CD4-positive, alpha-beta T cell (primary cell): ENCODE results near the gene TTBK1. TPM values are rescaled to one million over a fixed set of nuclear protein-coding genes. Genes with fewer than 3 reads are reported as not detected.

Experiments
- ATAC-seq: fragments of 200-7000 bp; cut with Tn5 transposase; one replicate; pipeline ENCODE4 v1.10.0; 2022; ENCODE audit warnings: mild to moderate bottlenecking; ENCODE audit not compliant: poor library complexity
- CTCF ChIA-PET: fragments of 350-600 bp; sonication (Branson Sonifier 250); formaldehyde crosslinking; loops from one replicate; lab custom pipeline; 2021; ENCODE audit warnings: antibody characterized with exemption, inconsistent platforms; lab: Charles Lee
- POLR2A ChIA-PET: fragments of 350-600 bp; sonication (Branson Sonifier 250); formaldehyde crosslinking; loops from one replicate; lab custom pipeline; 2021; ENCODE audit warnings: antibody characterized with exemption, inconsistent platforms; lab: Charles Lee
- DNase-seq, 14 experiments: peaks; one replicate each; pipeline ENCODE4 v3.0.0-alpha.2; 2013 to 2020; ENCODE audit warnings: mixed read lengths in 2 of 14
- H3K27ac ChIP-seq, 2 donors: one replicate each; pipeline versions ENCODE4 v1.5.1 to v1.7.0; 2013; ENCODE audit warnings: low read length in 2 of 2, low read depth in 1 of 2, mild to moderate bottlenecking in 1 of 2
- H3K27me3 ChIP-seq, 2 experiments: 1 replicate in 1 of 2; 2 replicates in 1 of 2; pipeline versions ENCODE4 v1.6.1 to v1.7.0; 2013; ENCODE audit warnings: low read length in 2 of 2, control low read depth in 1 of 2, mild to moderate bottlenecking in 1 of 2, moderate library complexity in 1 of 2; ENCODE audit not compliant: insufficient read depth in 2 of 2, control insufficient read depth in 1 of 2
- H3K36me3 ChIP-seq: one replicate; pipeline ENCODE4 v1.6.1; 2013; ENCODE audit warnings: low read length, control low read depth; ENCODE audit not compliant: insufficient read depth
- H3K4me1 ChIP-seq: one replicate; pipeline ENCODE4 v1.6.1; 2013; ENCODE audit warnings: low read length, control low read depth; ENCODE audit not compliant: insufficient read depth
- H3K4me3 ChIP-seq: one replicate; pipeline ENCODE4 v1.5.1; 2013; ENCODE audit warnings: mild to moderate bottlenecking, low read length, moderate library complexity
- H3K9me3 ChIP-seq, 2 experiments: 1 replicate in 1 of 2; 2 replicates in 1 of 2; pipeline versions ENCODE4 v1.6.1 to v1.7.0; 2013; ENCODE audit warnings: low read length in 2 of 2, mild to moderate bottlenecking in 2 of 2, control low read depth in 1 of 2, moderate library complexity in 1 of 2; ENCODE audit not compliant: control insufficient read depth in 1 of 2, insufficient read depth in 1 of 2
- H3K27ac Mint-ChIP-seq: one replicate; pipeline ENCODE4 v1.8.0; 2020; ENCODE audit warnings: mixed read lengths
- H3K27me3 Mint-ChIP-seq: one replicate; pipeline ENCODE4 v1.8.0; 2021; ENCODE audit warnings: mixed read lengths
- H3K36me3 Mint-ChIP-seq: one replicate; pipeline ENCODE4 v1.8.0; 2021; ENCODE audit warnings: low read depth, mixed read lengths
- H3K4me1 Mint-ChIP-seq: one replicate; pipeline ENCODE4 v1.8.0; 2021; ENCODE audit warnings: low read depth, mixed read lengths
- H3K4me3 Mint-ChIP-seq: one replicate; pipeline ENCODE4 v1.8.0; 2020; ENCODE audit warnings: mild to moderate bottlenecking, mixed read lengths
- H3K9me3 Mint-ChIP-seq: one replicate; pipeline ENCODE4 v1.8.0; 2020; ENCODE audit warnings: mixed read lengths
- CTCF ChIP-seq: fragments of 200-600 bp; IDR thresholded peaks from one replicate; pipeline ENCODE4 v1.8.0; 2022; ENCODE audit warnings: antibody characterized with exemption, mild to moderate bottlenecking
- intact Hi-C, 2 experiments: fragments of 100-400 bp; cut with DNase I in 1 of 2; cut with micrococcal nuclease in 1 of 2; formaldehyde crosslinking; loops; one replicate each; pipeline versions ENCODE4 v1.15.1 to v1.9.0; 2023 to 2025; cut with DNase I, micrococcal nuclease
- total RNA-seq, 174 experiments: library from RNA in 2 of 174; stranded (reverse) in 2 of 174; gene quantifications; one replicate each; pipeline ENCODE4 v1.2.3 and lab custom pipeline; 2021 to 2026

Gene TTBK1
- total RNA-seq, 2 experiments from 2014 or later, result not detected

- ChIA-PET CTCF (interaction anchor here (1.0 kb wide), 1 partner anchor 9 kb away, joined by 3 read pairs; no protein-coding TSS in a partner anchor), POLR2A (interaction anchor here (1.1 kb wide), 1 partner anchor 116 kb away, joined by 3 read pairs; no protein-coding TSS in a partner anchor)
- Histone ChIP-seq H3K4me3 (no peak overlapping the region), H3K27ac (no peak overlapping the region), H3K36me3 (no peaks in the 10 kb centered on the region), H3K27me3 (peaks cover 0 to 2% of the 10 kb centered on the region in 2 experiments), H3K4me1 (peaks cover 18% of the 10 kb centered on the region), H3K9me3 (no peaks in the 10 kb centered on the region)
- intact Hi-C loops, result loop anchor here in 1 of 2 experiments (5.0 kb wide), 1 partner anchor 70 kb away; no protein-coding TSS in a partner anchor
- DNase-seq (no peak), ATAC-seq (no peak)
- peak overlapping the region; percentile 54 for H3K4me3 Mint-ChIP-seq
- no peaks in the 10 kb centered on the region for H3K36me3 Mint-ChIP-seq
- peaks cover 9% of the 10 kb centered on the region for H3K27me3 Mint-ChIP-seq
- H3K4me1 Mint-ChIP-seq, result peaks cover 13% of the 10 kb centered on the region
- H3K27ac Mint-ChIP-seq, result no peak overlapping the region
- no peaks in the 10 kb centered on the region for H3K9me3 Mint-ChIP-seq
- TF ChIP-seq CTCF, result no peak
Observed at GRCh38 chr6:43267619-43268354, 24.5 kb downstream of the TTBK1 start.

GRCh38 chr6:43268355-43268700 is 25.0 kb downstream of the TTBK1 start:
- POLR2A ChIA-PET, result interaction anchor here (1.1 kb wide), 1 partner anchor 115 kb away, joined by 3 read pairs; no protein-coding TSS in a partner anchor
- no peaks in the 10 kb centered on the region for H3K36me3 ChIP-seq
- DNase-seq (no peak), ATAC-seq (no peak)
- peaks cover 13% of the 10 kb centered on the region for H3K4me1 Mint-ChIP-seq
- CTCF ChIA-PET, result interaction anchor here (1.0 to 1.2 kb wide), 3 partner anchors 8 to 130 kb away, joined by 3 read pairs; partner anchors contain the start of gene DNPH1
- peaks cover 9% of the 10 kb centered on the region for H3K27me3 Mint-ChIP-seq
- intact Hi-C loops, result loop anchor here in 1 of 2 experiments (5.0 kb wide), 1 partner anchor 69 kb away; no protein-coding TSS in a partner anchor
- H3K27me3 ChIP-seq, result peaks cover 0 to 2% of the 10 kb centered on the region in 2 experiments
- H3K4me3 Mint-ChIP-seq, result no peak overlapping the region
- H3K9me3 ChIP-seq, result no peaks in the 10 kb centered on the region
- no peak overlapping the region for H3K4me3 ChIP-seq
- no peak overlapping the region for H3K27ac ChIP-seq
- TF ChIP-seq CTCF, result no peak
- H3K27ac Mint-ChIP-seq, result no peak overlapping the region
- no peaks in the 10 kb centered on the region for H3K36me3 Mint-ChIP-seq
- H3K4me1 ChIP-seq, result peaks cover 18% of the 10 kb centered on the region
- H3K9me3 Mint-ChIP-seq, result no peaks in the 10 kb centered on the region

- CTCF ChIA-PET, result interaction anchor here (1.0 to 1.2 kb wide), 3 partner anchors 7 to 129 kb away, joined by 3 read pairs; partner anchors contain the start of gene DNPH1
- intact Hi-C loops, result loop anchor here in 1 of 2 experiments (5.0 kb wide), 1 partner anchor 68 kb away; no protein-coding TSS in a partner anchor
- H3K36me3 ChIP-seq, result no peaks in the 10 kb centered on the region
- no peak for DNase-seq
- no peak for ATAC-seq
- H3K9me3 ChIP-seq, result no peaks in the 10 kb centered on the region
- H3K36me3 Mint-ChIP-seq, result no peaks in the 10 kb centered on the region
- no peak overlapping the region for H3K27ac ChIP-seq
- no peak overlapping the region for H3K27ac Mint-ChIP-seq
- POLR2A ChIA-PET, result interaction anchor here (1.1 to 1.6 kb wide), 2 partner anchors 101 to 115 kb away, joined by 3 to 5 read pairs; partner anchors contain the start of gene ZNF318
- no peak for TF ChIP-seq CTCF
- H3K4me3 Mint-ChIP-seq, result peak overlapping the region; percentile 62
- peaks cover 10% of the 10 kb centered on the region for H3K27me3 Mint-ChIP-seq
- peaks cover 15% of the 10 kb centered on the region for H3K4me1 ChIP-seq
- H3K4me1 Mint-ChIP-seq, result peaks cover 14% of the 10 kb centered on the region
- H3K4me3 ChIP-seq, result no peak overlapping the region
- H3K9me3 Mint-ChIP-seq, result no peaks in the 10 kb centered on the region
- H3K27me3 ChIP-seq, result peaks cover 0 to 2% of the 10 kb centered on the region in 2 experiments
Observed at GRCh38 chr6:43268782-43269272, 25.5 kb downstream of the TTBK1 start.
